Omental fat pad (tissue), 4 donors: ENCODE measurements around the gene CYB561. TPM values are rescaled to one million over a fixed set of nuclear protein-coding genes. Genes with fewer than 3 reads are reported as not detected.

Experiments
- ATAC-seq: fragments of 150-250 bp; one replicate; pipeline ENCODE4 v1.9.1; 2016; ENCODE audit warnings: mild to moderate bottlenecking, moderate library complexity; ENCODE audit not compliant: low FRiP score
- DNase-seq: peaks from one replicate; pipeline ENCODE4 v3.0.0-alpha.2; 2019; ENCODE audit warnings: low spot score
- total RNA-seq, 4 donors: library from RNA; depleted of rRNA; stranded (reverse); fragments of >200 nt; gene quantifications; one replicate each; pipeline ENCODE4 v1.1.0, GENCODE V29; 2016
- TF ChIP-seq, protein P1 (sequence below), 3 donors: fragments of 450-650 bp; IDR thresholded peaks; one replicate each; pipeline ENCODE4 v1.5.1; 2016 to 2017; ENCODE audit warnings: antibody characterized with exemption in 3 of 3, mild to moderate bottlenecking in 3 of 3, moderate library complexity in 2 of 3

CYB561 gene
- total RNA-seq, 4 donors from 2014 or later = 19.9 to 22.3 (median 20.5) TPM

DNA sequence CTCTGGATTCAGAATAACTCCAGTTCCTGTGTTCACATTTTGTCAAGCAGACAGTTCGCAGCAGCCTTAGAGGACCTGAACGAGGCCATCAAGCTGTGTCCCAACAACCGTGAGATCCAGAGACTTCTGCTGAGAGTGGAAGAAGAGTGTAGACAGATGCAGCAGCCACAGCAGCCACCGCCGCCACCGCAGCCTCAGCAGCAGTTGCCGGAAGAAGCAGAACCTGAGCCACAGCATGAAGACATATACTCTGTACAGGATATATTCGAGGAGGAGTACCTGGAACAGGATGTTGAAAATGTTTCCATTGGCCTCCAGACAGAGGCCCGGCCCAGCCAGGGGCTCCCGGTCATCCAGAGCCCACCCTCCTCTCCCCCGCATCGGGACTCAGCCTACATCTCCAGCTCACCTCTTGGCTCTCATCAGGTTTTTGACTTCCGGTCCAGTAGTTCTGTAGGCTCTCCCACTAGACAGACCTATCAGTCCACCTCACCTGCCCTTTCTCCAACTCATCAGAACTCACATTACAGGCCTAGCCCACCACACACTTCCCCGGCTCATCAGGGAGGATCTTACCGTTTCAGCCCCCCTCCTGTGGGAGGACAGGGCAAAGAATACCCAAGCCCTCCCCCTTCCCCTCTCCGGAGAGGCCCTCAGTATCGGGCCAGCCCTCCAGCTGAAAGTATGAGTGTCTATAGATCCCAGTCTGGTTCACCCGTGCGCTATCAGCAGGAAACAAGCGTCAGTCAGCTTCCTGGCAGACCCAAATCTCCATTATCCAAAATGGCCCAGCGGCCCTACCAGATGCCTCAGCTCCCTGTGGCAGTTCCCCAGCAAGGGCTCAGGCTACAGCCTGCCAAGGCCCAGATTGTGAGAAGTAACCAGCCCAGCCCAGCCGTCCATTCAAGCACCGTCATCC lies 25.9 kb downstream of the CYB561 start:
- TF ChIP-seq, protein P1, sequence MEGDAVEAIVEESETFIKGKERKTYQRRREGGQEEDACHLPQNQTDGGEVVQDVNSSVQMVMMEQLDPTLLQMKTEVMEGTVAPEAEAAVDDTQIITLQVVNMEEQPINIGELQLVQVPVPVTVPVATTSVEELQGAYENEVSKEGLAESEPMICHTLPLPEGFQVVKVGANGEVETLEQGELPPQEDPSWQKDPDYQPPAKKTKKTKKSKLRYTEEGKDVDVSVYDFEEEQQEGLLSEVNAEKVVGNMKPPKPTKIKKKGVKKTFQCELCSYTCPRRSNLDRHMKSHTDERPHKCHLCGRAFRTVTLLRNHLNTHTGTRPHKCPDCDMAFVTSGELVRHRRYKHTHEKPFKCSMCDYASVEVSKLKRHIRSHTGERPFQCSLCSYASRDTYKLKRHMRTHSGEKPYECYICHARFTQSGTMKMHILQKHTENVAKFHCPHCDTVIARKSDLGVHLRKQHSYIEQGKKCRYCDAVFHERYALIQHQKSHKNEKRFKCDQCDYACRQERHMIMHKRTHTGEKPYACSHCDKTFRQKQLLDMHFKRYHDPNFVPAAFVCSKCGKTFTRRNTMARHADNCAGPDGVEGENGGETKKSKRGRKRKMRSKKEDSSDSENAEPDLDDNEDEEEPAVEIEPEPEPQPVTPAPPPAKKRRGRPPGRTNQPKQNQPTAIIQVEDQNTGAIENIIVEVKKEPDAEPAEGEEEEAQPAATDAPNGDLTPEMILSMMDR (IDR thresholded peaks at IDR 0.05) = no peak
- no peak for ATAC-seq
- DNase-seq = no peak

DNA sequence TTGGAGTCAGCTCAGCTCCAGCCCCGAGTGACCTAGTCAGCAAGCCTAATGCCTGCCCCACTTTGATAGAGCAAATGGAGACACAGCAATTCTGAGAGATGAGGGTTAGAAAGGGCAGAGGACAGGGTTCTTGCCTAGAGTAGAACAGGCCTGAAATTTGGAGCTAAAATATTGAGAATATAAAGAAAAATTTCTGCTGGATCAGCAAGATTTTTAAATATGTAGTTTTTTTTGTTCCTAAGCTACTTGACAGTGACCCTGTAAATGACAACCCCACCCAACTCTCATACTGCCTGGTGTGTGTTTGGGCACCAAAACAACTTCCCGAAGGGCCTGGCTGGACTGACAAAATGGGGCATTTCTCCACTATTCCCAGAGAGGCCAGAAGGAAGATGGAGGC lies 26.7 kb downstream of the CYB561 start:
- DNase-seq (no peak), ATAC-seq (no peak)
- TF ChIP-seq, protein P1 (IDR thresholded peaks at IDR 0.05) = no peak

DNA sequence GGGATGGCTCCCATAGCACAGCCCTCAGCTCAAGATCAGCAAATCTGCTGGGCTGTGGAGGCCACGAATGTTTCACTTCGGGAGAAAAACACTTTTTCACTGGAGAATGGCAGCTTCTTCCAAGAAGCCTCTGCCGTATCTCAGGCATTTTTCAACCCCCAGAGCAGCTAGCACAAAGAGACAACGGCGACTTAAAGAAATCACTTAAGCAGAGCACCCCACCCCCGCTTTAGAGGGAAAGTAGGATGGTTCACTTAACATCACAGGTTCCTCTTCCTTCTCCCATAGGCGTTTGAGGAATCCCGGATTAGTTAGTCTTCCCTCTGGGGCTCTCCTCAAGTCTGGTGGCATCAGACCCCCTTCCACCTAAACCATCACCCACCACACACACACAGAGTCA lies 27.6 kb downstream of the CYB561 start:
- no peak for DNase-seq
- TF ChIP-seq, protein P1 (IDR thresholded peaks at IDR 0.05) = no peak
- no peak for ATAC-seq

DNA sequence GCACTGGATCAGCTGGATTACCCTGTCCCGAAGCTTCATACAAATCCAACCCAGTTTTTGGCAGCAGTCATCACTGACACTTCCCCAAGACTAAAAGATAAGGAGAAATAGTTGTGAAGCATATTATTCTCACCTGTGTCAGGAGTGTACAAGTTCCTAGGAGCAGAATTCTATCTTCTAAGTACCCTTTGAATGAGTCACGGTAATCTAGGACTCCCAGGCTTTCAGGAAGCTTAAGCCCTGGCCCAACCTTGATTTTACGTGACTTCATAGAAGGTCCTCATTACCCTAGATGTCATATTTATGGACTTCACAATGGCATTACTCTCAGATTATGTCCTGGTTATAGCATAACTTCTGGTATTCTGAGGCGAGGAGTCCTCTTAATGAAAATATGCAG lies 31.9 kb downstream of the CYB561 start:
- ATAC-seq = no peak
- no peak for DNase-seq
- TF ChIP-seq, protein P1 (IDR thresholded peaks at IDR 0.05) = no peak

DNA sequence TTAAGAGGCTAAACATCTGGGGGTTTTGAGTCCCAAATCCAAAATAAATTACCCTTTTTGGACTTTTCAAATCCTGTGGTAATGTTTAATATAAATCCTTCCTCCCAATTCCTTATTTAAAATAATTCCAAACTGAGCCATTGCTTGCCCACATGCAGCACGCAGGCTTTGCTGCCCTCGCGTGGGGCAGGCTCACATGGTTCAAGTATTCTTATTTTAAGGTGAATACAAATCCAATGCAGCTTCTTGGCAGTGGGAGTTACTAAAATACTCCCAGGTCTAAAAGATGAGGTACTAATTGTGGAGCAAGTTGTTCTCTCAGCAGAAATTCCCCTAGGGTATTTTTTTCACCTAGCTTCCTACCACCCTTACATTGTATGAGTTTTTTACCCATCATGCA lies 33.0 kb downstream of the CYB561 start:
- ATAC-seq (no peak), DNase-seq (no peak)
- TF ChIP-seq, protein P1 (IDR thresholded peaks at IDR 0.05) = no peak

DNA sequence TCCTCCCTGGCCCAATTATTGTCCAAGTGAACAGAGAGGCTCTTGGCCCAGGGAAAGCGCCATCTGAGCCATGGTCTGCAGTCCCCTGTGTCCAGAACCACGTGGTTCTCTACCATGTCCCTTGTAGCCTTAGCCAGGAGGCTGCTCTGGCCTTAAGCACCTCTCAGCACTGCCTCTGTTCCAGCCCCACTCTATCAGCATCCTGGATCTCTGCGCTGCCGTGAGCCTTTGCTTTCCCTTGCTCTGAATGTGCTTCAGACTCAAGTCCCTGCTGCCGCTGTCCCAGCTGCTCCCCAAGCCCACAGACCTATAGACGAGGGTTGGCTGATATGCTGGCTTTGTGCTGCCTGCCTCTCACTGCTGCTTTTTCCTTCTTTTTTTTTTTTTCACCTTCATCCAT lies 33.9 kb downstream of the CYB561 start:
- TF ChIP-seq, protein P1 (IDR thresholded peaks at IDR 0.05) = no peak
- no peak for DNase-seq
- ATAC-seq = no peak
